Embryonic facial prominence (tissue), 1 donor: ENCODE data around the gene STK35.

Source experiments
- DNase-seq: peaks from one replicate; pipeline ENCODE4 v3.0.0-alpha.2; 2016; ENCODE audit errors: extremely low spot score

Gene STK35

DNA sequence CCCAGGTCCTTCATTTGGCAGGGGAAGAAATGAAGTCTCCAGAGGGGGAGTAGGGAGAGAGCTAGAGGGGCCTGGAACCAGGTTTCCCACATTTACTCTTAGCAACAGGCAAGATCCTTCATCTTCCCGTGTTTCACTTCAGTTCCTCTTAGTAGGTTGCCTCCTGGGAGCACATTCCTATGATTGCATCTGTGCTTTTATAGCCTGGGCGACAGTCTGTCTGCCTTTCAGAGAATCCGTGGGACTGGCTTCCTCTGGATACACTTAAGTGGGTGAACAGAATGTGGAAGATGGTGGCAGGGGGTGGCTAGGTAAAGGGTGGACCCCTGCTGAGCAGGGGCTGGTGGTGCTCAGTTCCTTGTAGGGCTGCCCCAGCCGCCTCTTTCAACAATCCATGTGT, 33.4 kb downstream of the STK35 start:
- DNase-seq = no peak

DNA sequence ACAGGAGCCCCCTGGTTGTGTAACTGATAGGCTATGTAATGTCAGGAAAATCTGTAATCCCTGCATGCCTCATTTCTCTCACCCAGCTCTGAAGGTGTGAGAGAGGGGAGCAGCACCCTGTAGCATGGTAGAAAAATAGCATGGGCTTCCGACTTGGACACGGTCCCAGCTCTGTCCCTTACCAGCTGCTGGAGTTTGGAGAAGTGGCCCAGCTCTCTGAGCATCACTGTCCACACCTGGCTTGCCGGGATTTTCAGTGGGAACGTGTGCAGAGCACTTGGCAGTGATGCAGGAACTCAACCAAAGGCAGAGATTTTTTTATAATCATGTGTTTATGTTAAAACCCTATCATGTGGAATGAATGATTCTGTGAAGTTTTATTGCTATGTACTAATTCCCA, 34.6 kb downstream of the STK35 start:
- no peak for DNase-seq

DNA sequence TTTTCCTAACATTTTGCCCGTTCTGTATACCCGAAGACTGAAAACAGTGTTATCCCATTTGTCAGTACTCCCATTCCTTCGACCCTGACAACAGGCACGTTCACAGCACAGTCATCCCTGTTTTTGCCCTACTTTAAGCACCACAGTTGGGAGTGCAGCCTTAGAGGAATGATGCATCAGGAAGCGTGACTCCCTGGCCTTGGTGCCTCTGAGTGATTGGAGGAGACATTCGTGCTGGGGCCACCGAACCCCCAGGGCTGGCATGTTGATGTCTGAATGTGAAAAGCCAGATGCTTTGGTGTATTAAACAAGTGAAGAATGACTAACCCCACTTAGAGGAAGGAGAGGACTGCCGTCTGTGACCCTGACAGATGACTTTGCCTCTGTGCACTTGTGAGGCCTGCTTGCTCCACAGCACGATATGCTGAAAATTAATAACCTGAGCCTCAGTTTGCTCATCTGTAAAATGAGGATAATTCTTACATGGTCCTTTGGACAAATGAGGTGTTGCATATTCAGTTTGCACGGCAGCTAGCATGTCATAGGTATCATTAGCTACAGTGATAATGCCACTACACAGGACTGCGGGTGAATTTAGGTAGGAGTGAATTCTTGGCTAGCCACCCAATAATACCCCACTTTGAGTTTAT, 36.0 kb downstream of the STK35 start:
- DNase-seq = no peak

DNA sequence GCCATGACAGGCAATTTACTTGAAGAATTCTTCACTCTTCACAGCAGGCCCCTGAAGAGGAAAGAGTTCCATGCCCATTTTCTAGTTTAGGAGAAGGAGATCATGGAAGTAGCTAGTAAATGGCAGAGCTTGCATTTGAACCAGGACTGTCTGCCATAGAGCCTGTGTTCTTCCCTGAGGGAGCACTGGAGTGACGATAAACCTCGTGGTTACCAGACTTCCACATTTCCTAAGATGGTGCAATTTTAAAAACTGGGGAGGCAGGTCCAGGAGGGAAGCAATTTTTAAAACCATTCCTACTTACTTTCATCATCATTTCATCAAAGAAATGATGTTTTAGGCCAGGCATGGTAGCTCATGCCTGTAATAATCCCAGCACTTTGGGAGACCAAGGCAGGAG, 36.8 kb downstream of the STK35 start:
- no peak for DNase-seq

DNA sequence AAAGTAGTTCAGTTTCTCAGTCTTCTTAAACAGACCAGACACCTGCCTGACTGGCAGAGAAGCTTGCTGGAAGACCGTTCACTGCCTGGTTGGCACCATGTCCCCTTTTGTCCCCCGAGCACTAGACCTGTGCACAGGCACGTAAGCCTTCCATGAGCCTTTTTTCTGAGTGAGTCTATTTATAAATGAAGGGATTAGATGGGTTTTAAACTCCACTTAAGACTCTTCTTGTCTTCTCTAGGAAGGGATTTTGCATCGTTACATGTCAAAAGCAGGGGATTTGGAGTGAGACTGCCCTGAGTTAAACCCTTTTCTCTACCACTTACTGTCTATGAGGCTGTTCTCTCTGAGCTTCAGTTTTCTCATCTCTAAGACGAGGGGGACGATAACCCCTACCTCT, 37.6 kb downstream of the STK35 start:
- no peak for DNase-seq

DNA sequence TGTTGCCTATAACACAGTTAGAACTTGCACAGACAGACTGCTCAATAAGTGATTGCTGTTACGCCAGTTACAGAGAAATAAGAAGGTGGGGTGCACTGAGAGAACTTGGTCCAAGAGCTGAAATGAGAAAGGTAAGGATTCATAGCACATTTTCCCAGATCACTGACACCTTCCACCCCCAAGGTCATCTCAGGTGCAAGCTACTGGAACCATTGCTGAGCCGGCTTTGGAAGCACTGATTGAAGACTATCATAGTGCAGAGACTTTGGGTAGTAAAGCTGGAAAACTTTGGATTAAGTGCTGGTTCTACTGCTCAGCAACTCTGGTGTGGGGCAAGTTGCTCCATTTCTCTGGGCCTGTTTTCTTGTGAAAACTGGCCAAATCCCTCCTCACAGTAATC, 38.1 kb downstream of the STK35 start:
- no peak for DNase-seq

DNA sequence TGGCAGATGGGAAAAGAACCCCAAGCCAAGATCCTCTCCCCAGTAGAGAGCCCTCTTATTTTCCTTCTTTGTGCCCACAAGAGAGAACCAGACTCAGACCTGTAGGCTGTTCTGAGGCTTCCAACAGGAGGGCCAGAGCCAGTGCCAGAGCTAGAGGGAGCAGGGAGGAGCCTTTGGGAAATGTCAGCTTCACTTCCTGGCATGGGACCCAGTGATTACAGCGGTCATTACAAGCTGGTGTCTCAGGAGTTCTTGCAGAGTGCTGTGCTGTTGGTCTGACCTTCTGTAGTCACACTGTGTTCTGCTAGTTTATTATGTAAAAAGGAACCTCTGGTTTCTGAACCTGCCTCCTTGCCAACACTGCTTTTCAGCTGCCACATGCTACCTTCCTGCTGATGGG, 38.9 kb downstream of the STK35 start:
- no peak for DNase-seq

DNA sequence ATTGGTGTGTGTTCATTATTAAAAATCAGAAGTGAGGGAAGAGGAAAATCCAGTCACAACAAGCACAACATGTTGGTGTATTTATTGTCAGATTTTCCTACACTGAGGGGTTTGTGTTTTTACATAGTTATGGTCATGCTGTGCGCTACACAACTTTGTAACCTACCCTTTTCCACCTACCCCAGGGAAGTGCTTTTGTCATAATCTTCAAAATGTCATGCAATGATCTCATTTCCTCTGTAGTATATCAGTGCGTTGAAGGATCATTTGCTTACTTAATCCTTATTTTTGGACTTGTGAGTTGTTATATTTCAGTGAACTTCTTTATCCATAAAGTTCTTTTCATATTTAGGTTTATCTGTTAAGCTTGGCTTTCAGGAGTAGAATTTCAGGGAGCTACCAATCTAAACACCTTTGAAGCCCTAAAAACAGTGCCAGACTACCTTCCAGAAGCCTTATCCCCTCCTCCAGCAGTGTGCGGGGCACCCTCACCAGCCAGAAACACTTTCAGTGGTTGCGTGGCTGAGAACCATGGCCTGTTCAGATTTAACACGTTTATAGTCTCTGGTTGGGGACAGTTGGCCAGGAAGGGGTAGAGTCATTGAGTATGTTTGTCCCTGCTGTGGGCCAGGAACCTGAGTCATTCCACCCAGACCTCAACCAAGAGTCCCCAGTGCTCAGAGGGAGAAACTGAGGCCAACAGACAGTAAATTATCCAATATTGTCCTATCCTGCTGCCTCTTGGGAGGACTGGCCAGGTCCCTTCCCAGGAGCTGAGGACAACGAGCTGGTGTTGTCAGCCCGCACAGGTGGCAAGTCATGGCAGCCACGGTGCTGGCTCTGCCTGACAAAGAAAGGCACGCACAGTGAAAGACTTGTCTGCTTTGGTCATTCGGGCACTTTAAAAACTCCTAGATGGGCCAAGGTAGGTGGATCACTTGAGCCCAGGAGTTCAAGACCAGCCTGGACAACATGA, 40.3 kb downstream of the STK35 start:
- no peak for DNase-seq

DNA sequence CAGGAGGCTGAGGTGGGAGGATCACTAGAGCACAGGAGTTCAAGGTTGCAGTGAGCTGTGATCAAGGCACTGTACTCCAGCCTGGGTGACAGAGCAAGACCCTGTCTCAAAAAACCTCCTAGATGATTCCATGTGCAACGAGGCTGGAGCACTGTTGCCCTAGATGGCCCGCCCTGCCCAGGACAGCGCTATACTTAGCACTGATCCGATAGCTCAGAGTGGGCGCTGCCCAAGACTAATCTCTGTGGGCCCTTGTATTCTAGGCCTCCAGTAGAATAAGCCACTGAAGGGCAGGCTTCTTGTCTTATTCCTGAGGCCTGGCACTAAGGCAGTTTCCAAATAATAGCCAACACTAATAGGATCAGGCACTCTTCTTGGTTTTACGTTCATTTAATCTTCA, 41.0 kb downstream of the STK35 start:
- no peak for DNase-seq

DNA sequence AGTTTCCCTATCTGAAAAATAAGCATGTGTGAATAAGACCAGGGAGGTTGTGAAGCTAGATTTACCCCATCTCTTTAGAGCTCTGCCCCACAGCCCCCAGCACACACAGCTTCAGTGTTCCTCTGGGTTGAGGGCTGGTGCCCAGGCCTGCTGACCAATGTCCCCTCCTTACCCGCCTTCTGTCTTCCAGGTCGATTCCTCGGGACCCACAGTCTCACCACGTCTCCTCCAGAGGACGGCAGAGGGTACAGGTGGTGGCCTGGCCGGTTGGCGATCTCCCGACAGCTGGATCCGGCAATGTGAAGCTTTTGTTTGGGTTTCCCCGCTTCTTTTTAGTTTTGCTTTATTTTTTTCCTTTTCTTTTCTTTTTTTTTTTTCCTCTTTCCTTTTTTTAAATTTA, 42.0 kb downstream of the STK35 start:
- DNase-seq = no peak

DNA sequence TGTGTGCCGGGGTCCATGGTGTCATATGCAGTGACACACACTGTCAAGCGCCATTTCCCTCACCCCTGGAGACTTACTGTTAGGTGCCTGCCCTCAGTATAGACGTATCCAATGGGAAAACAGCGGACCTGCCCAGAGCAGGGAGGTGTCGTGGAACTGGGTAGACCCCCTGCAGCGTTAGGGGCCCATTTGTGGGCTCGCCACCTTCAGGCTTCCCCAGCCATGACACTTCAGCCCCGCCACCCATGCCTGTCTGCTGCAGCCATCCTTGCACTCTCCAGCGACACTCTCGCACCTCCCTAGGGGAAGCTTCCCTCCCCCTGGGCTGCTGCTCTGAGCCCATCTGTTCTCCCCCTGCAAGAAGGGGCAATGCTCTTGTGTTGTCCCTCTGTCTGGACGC, 43.2 kb downstream of the STK35 start:
- DNase-seq = no peak

DNA sequence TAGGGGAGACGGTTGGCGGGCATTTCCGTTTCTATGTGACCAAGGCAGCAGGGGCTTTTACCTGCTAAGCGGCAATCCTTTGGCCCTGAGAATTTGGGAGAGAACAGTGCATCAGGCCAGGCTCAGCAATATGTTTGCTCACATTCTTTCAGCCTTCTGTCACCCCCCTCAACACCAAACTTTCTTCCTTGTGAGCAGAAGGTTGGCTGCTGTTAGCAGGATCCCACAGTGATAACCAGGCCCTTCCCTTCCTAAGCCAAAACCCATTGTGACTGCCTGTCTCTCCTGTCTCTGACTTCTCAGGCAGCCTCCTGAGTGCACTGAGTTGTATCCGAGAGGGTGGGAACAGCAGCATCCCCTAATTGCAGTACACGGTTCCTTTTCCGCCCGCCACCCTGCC, 43.7 kb downstream of the STK35 start:
- no peak for DNase-seq

DNA sequence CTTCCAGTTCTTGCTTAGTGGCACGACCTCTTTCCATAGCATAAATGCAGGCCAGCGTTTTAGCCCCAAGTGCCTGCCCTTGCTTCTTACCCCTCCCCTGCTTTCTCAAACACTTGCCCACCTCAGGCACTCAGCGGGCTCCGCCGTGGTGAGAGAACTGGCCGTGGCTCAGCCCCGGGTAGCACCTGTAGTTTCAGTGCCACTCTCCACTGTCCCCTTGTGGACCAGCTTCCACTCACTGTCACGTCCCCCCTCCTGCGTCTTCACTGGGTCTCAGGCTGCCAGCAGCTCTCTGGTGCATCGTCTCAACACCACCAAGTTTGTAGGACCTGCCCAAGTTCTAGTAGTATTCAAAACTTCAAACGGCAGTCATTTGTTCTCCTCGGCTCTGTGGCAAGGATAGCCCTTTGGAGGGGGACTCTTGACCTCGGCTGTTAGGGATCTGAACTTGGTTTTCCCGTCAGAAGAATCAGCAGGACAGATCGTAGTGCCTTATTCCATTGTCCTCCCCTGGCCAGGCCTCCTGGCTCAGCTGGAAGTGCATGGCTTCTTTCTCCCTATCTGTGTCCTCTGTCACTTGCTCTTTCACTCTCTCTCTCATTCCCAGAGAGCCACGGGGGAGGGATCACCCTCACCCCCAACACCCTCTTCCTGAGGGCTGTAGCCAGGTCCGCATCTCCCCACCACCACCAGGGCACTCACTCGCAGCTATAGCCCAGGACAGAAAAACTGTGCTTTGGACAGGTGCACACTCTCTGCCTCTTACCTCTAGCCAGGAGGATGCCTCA, 44.6 kb downstream of the STK35 start:
- no peak for DNase-seq

DNA sequence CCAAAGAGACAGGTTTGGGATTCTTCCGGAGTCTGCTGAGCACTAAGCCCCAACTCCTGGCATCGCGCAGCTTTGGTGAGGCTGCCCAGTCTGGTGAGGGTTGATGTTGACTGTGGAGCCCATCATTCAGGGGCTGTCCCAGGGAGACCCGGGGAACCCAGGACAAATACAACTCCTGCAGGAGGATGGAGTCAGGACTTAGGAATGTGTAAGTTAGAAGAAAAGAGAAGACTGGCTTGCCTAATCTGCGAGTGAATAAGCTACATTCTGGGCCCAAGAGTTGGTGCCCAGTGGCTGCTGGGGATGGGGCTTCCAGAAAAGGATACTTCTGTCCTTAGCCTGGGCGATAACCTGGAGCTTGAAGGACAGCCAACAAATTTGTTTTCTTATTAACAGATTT, 47.9 kb downstream of the STK35 start:
- no peak for DNase-seq

DNA sequence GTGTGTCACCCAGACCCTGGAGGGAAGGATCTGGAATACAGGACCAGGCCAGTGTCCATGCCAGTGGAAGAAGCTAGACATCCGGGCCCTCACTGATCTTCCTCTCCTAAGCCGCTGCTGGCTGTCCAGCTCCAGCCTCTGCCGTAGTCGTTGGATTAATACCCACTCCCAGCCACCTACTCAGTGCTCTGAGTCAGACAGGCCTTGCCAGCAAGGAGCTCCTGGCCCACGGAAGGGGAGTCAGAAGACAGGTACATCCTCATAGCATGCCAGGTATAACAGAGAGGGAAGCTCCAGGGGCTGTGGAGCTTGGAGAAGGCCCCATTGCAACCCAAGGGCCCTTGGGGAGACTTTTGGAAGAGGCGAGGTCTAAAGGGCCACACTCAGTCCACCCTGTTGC, 49.0 kb downstream of the STK35 start:
- no peak for DNase-seq

DNA sequence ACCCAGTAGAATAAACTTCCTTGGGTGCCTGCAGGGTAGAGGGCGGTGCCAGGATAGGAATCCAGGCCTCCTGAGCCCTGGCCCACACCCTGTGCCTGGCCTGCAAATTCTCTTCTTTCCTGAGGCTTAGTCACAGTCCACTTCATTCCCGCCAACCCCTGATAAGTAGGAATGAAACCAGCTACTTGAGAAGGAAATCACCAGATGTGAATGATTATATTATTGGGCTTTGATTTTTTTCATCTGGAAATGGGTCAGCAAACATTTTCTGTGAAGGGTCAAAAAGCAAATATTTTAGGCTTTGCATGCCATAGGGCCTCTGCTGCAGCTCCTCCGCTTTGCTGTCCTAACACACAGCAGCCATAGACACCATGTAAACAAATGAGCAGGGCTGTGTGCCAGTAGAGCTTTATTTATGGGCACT, 50.2 kb downstream of the STK35 start:
- no peak for DNase-seq

DNA sequence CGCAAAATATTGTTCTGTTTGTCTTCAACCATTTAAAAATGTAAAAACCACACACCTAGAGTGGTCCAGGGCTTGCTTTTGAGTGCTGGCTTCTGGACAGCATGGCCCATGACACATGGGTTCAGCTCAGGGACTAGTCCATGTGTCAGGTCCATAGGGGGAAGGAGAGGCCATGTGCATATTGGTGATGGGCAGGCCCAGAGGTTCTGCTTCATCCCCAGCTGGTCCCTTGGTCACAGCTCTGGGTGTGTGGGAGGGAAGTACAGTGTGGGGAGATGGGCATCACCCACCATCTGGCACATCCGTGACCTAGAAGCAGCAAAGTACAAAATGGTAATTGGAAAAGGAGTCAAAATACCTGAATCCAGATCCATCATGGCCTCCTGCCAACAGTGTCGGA, 50.7 kb downstream of the STK35 start:
- no peak for DNase-seq

DNA sequence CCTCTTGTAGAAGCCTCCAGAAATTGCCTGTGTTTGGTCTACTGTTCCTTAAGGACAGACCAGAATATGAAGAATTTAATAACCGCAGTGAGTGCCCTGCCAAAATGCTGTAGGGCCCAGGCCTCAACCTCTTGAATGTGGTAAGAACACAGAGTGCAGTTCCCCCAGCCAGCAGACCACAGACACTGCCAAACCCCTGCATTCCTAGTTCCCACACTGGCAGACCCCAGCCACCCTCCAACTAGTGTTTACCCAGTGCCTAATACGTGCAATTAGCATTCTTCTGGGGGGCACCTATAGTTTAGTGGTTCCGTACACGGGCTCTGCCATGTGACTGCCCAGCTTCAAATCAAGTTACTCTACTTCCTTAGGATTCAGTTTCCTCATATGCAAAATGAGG, 51.7 kb downstream of the STK35 start:
- DNase-seq = no peak

DNA sequence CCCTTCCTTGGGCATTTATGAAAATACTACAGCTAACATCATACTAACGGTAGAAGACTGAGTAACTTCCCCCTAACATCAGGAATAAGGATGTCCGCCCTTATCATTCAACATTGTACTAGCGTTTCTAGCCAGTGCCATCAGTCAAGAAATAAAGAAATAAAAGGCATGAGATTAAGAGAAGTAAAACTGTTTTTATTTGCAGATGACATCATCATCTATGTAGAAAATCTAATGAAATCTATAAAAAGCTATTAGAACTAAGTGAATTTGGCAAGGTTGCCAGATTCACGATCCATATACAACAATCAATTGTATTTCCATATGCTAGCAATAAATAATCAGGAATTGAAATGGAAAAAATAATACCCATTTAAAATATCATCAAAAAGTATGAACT, 54.6 kb downstream of the STK35 start:
- no peak for DNase-seq

DNA sequence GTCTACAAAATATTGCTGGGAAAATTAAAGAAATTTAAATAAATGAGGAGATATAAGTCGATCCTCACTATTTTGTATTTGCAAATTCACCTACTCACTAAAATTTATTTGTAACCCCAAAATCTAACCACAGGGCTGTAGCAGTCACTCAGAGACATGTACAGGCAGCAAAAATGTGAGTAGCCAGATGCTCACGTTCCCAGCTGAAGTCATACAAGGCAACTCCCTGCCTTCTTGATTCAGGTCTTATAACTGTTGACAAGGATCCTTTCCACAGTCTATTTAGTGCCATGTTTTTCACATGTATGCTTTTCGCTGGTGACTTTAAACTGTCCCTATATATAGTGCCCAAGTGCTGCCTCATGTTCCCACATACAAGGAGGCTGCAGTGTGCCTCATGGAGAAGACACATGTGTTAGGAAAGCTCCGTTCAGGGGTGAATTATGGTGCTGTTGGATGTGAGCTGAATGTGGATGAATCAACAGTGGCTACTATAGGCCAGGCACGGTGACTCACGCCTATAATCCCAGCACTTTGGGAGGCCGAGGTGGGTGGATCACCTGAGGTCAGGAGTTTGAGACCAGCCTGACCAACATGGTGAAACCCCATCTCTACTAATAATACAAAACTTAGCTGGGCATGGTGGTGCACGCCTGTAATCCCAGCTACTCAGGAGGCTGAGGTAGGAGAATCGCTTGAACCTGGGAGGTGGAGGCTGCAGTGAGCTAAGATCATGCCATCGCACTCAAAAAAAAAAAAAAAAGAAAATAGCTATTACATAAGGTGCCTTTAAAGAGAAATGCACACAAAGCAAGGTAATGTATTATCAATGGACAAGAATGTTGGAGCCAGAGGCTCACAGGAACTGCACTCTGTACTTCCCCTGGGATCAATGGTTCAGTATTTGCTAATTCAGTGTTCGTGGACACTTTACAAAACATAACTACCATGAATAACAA, 55.3 kb downstream of the STK35 start:
- no peak for DNase-seq

DNA sequence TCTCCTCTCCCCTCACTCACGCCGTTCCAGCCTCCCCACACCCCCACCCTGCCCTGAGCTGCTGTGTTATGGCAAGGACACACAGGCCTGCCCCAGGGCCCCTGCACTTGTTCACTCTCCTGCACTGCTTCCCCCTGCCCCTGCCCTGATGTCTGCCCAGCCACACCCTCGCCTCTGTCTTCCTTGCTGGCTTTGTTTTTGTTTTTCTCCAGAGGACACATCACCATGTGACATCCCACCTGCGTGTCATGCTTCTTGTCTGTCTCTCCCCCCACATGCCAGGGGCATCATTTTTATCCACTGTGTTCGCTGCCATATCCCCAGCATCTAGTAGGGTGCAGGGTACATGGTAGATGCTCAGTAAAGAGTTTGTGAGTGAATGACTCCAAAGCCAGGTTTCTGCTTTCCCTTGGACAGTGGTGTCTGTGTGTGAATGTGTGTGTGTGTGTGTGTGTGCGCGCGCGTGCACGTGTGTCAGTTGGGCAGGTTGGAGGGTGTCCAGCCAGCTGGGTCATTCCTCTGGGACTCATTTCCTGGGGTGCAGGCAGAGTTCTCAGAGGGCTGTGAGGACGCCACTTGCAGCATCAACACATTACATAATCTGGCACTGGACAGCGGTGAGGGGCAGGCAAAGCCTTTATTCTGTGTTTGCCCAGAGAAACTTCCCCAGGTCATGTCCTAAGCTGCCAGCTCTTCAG, 60.6 kb downstream of the STK35 start:
- no peak for DNase-seq
